Stimulated activated CD4-positive, alpha-beta T cell treated with anti-CD3 and anti-CD28 coated beads, Interleukin-2, amount 100 ng/mL, for 48 hours (primary cell): ENCODE measurements around the gene ARFGAP1.

Source experiments
- DNase-seq, 2 donors: peaks; one replicate each; pipeline ENCODE4 v3.0.0-alpha.2; 2020

Gene ARFGAP1

GRCh38 chr20:63261060-63261794 lies 11.4 kb upstream of the ARFGAP1 start:
- no peak for DNase-seq

- DNase-seq = no peak
Measured at GRCh38 chr20:63261795-63262528, 10.7 kb upstream of the ARFGAP1 start.

GRCh38 chr20:63262836-63263235 lies 9.8 kb upstream of the ARFGAP1 start:
- no peak for DNase-seq

GRCh38 chr20:63264000-63264399 lies 8.6 kb upstream of the ARFGAP1 start:
- no peak for DNase-seq

- DNase-seq = no peak
Measured at GRCh38 chr20:63264519-63264918, 8.1 kb upstream of the ARFGAP1 start.

- no peak for DNase-seq
Measured at GRCh38 chr20:63265891-63266515, 6.6 kb upstream of the ARFGAP1 start.

GRCh38 chr20:63267691-63268090 lies 4.9 kb upstream of the ARFGAP1 start:
- DNase-seq = no peak

GRCh38 chr20:63268256-63268655 lies 4.4 kb upstream of the ARFGAP1 start:
- no peak for DNase-seq

GRCh38 chr20:63268671-63269439 lies 3.8 kb upstream of the ARFGAP1 start:
- no peak for DNase-seq

- DNase-seq = no peak
Measured at GRCh38 chr20:63269724-63270123, 2.9 kb upstream of the ARFGAP1 start.

- DNase-seq = no peak
Measured at GRCh38 chr20:63270606-63271325, 1.8 kb upstream of the ARFGAP1 start.

GRCh38 chr20:63273059-63273579 lies 506 bp downstream of the ARFGAP1 start:
- no peak for DNase-seq

GRCh38 chr20:63273635-63274380 lies 1.2 kb downstream of the ARFGAP1 start:
- DNase-seq = no peak

GRCh38 chr20:63274381-63275228 lies 2.0 kb downstream of the ARFGAP1 start:
- DNase-seq = no peak

GRCh38 chr20:63275825-63276224 lies 3.2 kb downstream of the ARFGAP1 start:
- DNase-seq = no peak

- DNase-seq = no peak
Measured at GRCh38 chr20:63276956-63277355, 4.3 kb downstream of the ARFGAP1 start.

- no peak for DNase-seq
Measured at GRCh38 chr20:63277466-63278272, 5.1 kb downstream of the ARFGAP1 start.

- no peak for DNase-seq
Measured at GRCh38 chr20:63278661-63279060, 6.0 kb downstream of the ARFGAP1 start.

GRCh38 chr20:63279931-63280330 lies 7.3 kb downstream of the ARFGAP1 start:
- DNase-seq = no peak

- no peak for DNase-seq
Measured at GRCh38 chr20:63280371-63280770, 7.8 kb downstream of the ARFGAP1 start.
